HG03097 (cell line): ENCODE measurements around the gene STXBP5.
"Not testable (repeated sequence)": the region's sequence is repeated elsewhere in the genome, so short reads cannot be mapped to it uniquely, and the experiment has no call there.

ENCODE experiments used
- ATAC-seq: cut with Tn5 transposase; IDR thresholded peaks from one replicate; pipeline ENCODE4 v1.9.1; 2021; ENCODE audit not compliant: unreplicated experiment, low FRiP score

The STXBP5 gene

GRCh38 chr6:147361311-147361981 is 157.2 kb downstream of the STXBP5 start:
- no peak for ATAC-seq

- no peak for ATAC-seq
These were observed 162.1 kb downstream of the STXBP5 start for GRCh38 chr6:147366290-147366689.

GRCh38 chr6:147371325-147371724 is 167.1 kb downstream of the STXBP5 start:
- ATAC-seq, result no peak

- ATAC-seq, result no peak
These were observed 168.6 kb downstream of the STXBP5 start for GRCh38 chr6:147372806-147373205.

- no peak for ATAC-seq
These were observed 174.6 kb downstream of the STXBP5 start for GRCh38 chr6:147378819-147379218.

GRCh38 chr6:147380841-147381240 is 176.6 kb downstream of the STXBP5 start:
- ATAC-seq, result not testable (repeated sequence)

GRCh38 chr6:147381712-147382111 is 177.5 kb downstream of the STXBP5 start:
- no peak for ATAC-seq

- ATAC-seq, result no peak
These were observed 178.8 kb downstream of the STXBP5 start for GRCh38 chr6:147382945-147383554.

GRCh38 chr6:147384029-147384428 is 179.8 kb downstream of the STXBP5 start:
- peak; percentile 72 for ATAC-seq

GRCh38 chr6:147384737-147385710 is 180.8 kb downstream of the STXBP5 start:
- ATAC-seq, result no peak

GRCh38 chr6:147389463-147389862 is 185.2 kb downstream of the STXBP5 start:
- no peak for ATAC-seq

GRCh38 chr6:147390909-147391536 is 186.8 kb downstream of the STXBP5 start:
- ATAC-seq, result no peak

- ATAC-seq, result no peak
These were observed 188.9 kb downstream of the STXBP5 start for GRCh38 chr6:147392917-147393625.

- ATAC-seq, result no peak
These were observed 190.9 kb downstream of the STXBP5 start for GRCh38 chr6:147395158-147395557.

- no peak for ATAC-seq
These were observed 193.1 kb downstream of the STXBP5 start for GRCh38 chr6:147397306-147397705.

- ATAC-seq, result no peak
These were observed 196.8 kb downstream of the STXBP5 start for GRCh38 chr6:147400968-147401367.

- no peak for ATAC-seq
These were observed 197.6 kb downstream of the STXBP5 start for GRCh38 chr6:147401779-147402178.

GRCh38 chr6:147406783-147407182 is 202.6 kb downstream of the STXBP5 start:
- no peak for ATAC-seq

GRCh38 chr6:147407571-147407970 is 203.4 kb downstream of the STXBP5 start:
- no peak for ATAC-seq

GRCh38 chr6:147416622-147417021 is 212.4 kb downstream of the STXBP5 start:
- no peak for ATAC-seq
